GM20000 (cell line): ENCODE results near the gene CRISPLD2.

Experiments
- DNase-seq: peaks from one replicate; pipeline ENCODE4 v3.0.0; 2012; ENCODE audit warnings: low spot score
- CTCF ChIP-seq: IDR thresholded peaks from 2 replicates; pipeline ENCODE4 v1.5.1; 2012; ENCODE audit warnings: mild to moderate bottlenecking, control low read depth; ENCODE audit errors: extremely low read depth, missing control alignments

Gene CRISPLD2

DNA sequence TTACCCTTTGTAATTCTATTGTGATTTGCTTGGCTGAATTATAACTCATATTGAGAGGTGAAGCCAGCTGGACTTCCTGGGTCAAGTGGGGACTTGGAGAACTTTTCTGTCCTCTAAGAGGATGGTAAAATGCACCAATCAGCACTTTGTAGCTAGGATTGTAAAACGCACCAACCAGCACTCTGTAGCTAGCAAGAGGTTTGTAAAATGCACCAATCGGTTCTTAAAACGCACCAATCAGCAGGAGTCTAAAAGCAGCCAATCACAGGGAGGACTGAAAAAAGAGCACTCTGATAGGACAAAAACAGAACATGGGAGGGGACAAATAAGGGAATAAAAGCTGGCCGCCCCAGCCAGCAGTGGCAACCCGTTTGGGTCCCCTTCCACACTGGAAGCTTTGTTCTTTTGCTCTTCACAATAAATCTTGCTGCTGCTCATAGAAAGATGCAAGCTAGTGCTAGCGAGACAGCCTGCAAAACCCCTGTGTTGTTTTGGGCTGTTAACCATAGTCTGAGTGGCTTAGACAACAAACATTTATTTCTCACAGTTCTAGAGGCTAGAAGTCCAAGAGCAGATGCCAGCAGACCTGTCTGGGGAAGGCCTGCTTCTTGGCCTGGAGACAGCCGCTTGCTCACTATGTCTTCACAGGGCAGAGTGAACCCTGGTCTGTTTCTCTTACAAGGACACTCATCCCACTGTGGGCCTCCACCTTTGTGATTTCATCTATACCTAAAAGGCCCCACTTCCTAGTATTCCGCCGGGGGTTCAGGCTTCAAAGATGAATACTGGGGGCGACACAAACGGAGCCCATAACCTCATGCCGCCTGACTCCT is 39.0 kb upstream of the CRISPLD2 start:
- no peak for DNase-seq
- no peak for TF ChIP-seq CTCF

DNA sequence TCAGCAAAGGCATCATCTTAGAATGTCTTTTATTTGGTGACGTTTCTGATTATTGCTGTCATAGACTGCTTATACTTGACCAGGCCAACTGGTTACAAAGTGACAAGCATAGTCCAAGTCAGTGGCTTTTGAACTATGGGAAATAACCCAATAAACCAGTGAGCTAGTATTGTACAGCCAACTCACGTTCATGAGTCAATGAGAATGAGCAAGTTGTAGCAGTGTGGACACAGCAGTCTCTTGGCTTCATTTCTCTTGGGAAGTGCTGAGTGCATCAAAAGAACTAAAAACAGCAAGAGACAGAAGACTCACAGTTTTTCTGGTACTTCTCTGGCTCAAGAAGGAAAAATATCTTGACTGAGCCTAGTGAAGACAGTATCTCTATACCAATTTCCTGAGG is 36.9 kb upstream of the CRISPLD2 start:
- DNase-seq = no peak
- TF ChIP-seq CTCF = no peak

DNA sequence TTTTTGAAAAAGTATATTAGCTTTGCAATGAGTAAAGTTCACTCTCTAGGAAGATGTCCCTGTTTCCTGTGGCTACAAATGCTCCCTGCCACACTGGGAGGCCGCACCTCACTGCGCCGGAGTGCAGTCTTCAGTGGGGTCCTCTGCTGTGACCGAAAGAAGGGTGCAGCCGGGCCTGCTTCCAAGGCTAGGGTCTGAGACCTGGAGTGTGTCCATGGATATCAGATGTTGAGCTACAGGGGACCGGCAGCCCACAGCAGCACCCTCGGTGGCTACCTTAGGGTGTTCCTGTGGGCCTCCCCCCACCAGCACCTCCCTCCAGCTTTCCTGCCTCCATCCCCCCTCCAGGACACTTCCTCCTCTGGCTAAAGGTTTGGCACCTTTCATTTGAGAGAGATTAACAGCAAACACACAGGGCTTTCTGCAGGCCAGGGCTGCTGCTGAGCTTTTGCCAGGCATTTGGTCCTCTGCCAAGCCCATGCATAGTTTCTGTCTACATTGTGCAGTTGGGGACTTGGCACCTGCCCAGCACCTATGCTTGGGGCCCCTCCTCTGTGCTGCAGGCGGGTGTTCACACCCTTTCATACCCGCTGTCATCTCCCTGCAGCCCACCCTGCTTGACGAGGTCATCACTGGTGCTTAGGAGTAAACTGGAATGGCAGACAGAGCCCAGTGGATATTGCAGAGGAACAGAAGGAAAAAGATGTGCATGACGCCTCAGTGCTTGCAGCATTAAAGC is 33.8 kb upstream of the CRISPLD2 start:
- TF ChIP-seq CTCF = no peak
- DNase-seq = no peak

DNA sequence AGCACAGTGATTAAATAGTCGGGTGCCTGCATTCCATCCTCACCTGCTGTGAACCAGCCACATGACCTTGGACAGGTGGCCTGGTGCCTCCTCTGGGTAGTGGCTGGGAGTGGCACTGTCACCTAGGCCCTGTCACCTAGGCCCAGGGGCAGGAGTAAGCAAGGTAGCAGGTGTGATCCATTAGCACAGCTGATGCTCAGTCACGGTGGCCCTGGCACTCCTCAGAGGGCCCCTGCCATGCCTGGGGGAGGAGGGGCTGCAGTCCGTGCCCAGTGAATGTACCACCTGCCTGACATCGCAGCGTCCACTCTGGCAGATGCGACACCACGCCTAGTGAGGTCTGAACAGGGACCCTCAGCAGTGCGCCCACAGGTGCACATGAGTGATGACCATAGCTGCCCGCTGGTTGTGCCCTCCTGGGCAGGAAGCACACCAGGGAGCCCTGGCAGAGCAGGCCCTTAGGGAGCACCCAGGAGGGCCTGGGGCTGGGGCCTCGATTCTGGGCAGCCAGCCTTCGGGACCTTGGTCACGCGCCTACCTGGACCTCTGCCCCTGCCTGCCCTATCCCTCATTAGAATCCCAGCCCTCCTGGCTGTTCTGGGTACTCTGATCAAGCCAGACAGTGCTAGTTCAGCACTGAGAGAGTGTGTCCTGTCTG is 33.1 kb upstream of the CRISPLD2 start:
- TF ChIP-seq CTCF = no peak
- DNase-seq = no peak

GRCh38 chr16:84787263-84787622 is 32.5 kb upstream of the CRISPLD2 start:
- TF ChIP-seq CTCF = no peak
- no peak for DNase-seq

DNA sequence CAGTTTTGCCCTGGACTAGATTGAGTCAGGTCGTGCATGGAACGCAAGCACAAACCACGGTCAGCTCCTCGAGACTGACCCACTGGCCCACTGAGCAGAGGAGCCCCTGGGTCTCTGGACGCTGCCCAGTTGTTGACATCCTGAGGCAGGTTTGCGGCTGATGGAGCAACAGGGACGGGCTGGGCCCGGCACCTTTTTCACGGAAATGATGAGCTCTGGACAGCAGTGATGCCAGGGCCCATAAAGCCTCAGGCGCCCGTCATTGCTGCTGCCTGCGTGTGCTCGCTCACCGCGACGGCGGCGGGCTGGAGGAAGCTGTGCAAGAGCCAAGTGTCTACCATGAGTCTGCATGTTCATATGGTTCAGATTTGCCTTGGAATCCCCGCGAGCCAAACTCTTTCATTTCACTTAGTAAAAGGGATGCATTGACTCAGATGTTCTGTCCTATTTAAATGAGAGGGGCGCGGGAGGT is 30.8 kb upstream of the CRISPLD2 start:
- DNase-seq = no peak
- no peak for TF ChIP-seq CTCF

DNA sequence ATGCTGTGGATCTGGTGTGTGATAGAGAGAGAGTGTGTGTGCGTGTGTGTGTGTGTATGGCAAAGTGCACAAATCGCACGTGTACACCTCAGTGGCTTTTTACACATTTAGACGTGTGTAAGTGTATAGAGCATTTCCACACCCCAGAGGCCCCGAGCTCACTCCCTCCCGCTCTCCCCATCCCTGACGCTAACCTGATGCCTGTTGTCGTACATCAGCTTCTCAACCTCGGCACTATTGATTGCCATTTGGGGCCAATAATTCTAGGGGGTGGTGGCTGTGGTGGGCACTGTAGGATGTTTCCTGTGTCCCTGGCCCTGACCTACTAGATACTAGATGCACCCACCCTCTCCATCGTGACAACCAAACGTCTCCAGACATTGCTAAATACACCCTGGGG is 30.4 kb upstream of the CRISPLD2 start:
- no peak for DNase-seq
- TF ChIP-seq CTCF = no peak
